K562 (cell line): Measurements from ENCODE around the gene ELP5.

ENCODE experiments used
- CHCHD3 ChIP-seq: fragments of 250-450 bp; sonication (Bioruptor Pico); IDR thresholded peaks from 2 replicates; pipeline ENCODE4 v2.1.2; 2022; ENCODE audit warnings: mild to moderate bottlenecking
- HDAC2 ChIP-seq: fragments of 450-650 bp; IDR thresholded peaks from 2 replicates; pipeline ENCODE4 v1.6.1; 2016; ENCODE audit warnings: mild to moderate bottlenecking
- HMGN3 ChIP-seq: IDR thresholded peaks from 2 replicates; pipeline ENCODE4 v1.6.1; 2011; ENCODE audit warnings: borderline replicate concordance, low read depth, mild to moderate bottlenecking, mixed read lengths, low read length; ENCODE audit not compliant: insufficient read length; ENCODE audit errors: extremely low read depth
- SP2 ChIP-seq: IDR thresholded peaks from 2 replicates; pipeline ENCODE4 v1.6.1; 2011; ENCODE audit warnings: mild to moderate bottlenecking, low read depth, low read length, moderate library complexity; ENCODE audit not compliant: poor library complexity, severe bottlenecking; ENCODE audit errors: extremely low read depth
- ZNF212 ChIP-seq: fragments of 450-650 bp; formaldehyde crosslinking; IDR thresholded peaks from 2 replicates; pipeline ENCODE4 v1.4.0; 2020; ENCODE audit warnings: mild to moderate bottlenecking

GRCh38 chr17:7293159-7293558 is 41.1 kb downstream of the ELP5 start:
- TF ChIP-seq ZNF212 (CRISPR knock-in tag) (no peak), SP2 (no peak), HMGN3 (no peak), HDAC2 (no peak), CHCHD3 (CRISPR knock-in tag) (no peak)
